Measurements from ENCODE around the gene BCAS3.

The BCAS3 gene

DNA sequence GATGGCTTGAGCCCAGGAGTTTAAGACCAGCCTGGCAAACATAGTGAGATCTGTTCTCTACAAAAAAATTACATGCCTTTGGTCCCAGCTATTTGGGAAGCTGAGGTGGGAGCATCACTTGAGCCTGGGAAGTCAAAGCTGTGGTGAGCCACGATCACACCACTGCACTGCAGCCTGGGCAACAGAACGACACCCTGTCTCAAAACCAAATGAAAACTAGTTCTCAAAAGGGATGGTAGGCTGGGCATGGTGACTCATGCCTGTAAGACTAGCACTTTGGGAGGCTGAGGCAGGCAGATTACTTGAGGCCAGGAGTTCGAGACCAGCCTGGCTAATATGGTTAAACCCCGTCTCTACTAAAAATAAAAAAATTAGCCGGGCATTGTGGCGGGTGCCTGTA, 46.5 kb upstream of the BCAS3 start:
- no peak for ATAC-seq
- TF ChIP-seq OSR1 (CRISPR knock-in tag; IDR thresholded peaks at IDR 0.05) = no peak
- TF ChIP-seq, protein P1, sequence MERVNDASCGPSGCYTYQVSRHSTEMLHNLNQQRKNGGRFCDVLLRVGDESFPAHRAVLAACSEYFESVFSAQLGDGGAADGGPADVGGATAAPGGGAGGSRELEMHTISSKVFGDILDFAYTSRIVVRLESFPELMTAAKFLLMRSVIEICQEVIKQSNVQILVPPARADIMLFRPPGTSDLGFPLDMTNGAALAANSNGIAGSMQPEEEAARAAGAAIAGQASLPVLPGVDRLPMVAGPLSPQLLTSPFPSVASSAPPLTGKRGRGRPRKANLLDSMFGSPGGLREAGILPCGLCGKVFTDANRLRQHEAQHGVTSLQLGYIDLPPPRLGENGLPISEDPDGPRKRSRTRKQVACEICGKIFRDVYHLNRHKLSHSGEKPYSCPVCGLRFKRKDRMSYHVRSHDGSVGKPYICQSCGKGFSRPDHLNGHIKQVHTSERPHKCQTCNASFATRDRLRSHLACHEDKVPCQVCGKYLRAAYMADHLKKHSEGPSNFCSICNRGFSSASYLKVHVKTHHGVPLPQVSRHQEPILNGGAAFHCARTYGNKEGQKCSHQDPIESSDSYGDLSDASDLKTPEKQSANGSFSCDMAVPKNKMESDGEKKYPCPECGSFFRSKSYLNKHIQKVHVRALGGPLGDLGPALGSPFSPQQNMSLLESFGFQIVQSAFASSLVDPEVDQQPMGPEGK (CRISPR knock-in tag; IDR thresholded peaks at IDR 0.05; ENCODE audit: borderline replicate concordance) = no peak
- no peak for TF ChIP-seq BACH2 (CRISPR knock-in tag; IDR thresholded peaks at IDR 0.05; ENCODE audit: borderline replicate concordance)
- no peak for TF ChIP-seq ZNF8 (CRISPR knock-in tag; IDR thresholded peaks at IDR 0.05)
- TF ChIP-seq GLIS3 (CRISPR knock-in tag; IDR thresholded peaks at IDR 0.05) = no peak
- TF ChIP-seq CSDC2 (CRISPR knock-in tag; IDR thresholded peaks at IDR 0.05) = no peak
- no peak for TF ChIP-seq ESRRG (CRISPR knock-in tag; IDR thresholded peaks at IDR 0.05)
- TF ChIP-seq, protein P2, sequence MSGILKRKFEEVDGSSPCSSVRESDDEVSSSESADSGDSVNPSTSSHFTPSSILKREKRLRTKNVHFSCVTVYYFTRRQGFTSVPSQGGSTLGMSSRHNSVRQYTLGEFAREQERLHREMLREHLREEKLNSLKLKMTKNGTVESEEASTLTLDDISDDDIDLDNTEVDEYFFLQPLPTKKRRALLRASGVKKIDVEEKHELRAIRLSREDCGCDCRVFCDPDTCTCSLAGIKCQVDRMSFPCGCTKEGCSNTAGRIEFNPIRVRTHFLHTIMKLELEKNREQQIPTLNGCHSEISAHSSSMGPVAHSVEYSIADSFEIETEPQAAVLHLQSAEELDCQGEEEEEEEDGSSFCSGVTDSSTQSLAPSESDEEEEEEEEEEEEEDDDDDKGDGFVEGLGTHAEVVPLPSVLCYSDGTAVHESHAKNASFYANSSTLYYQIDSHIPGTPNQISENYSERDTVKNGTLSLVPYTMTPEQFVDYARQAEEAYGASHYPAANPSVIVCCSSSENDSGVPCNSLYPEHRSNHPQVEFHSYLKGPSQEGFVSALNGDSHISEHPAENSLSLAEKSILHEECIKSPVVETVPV (CRISPR knock-in tag; IDR thresholded peaks at IDR 0.05) = no peak
- no peak for TF ChIP-seq ZFP30 (CRISPR knock-in tag; IDR thresholded peaks at IDR 0.05)
- no peak for TF ChIP-seq TOX (CRISPR knock-in tag; IDR thresholded peaks at IDR 0.05; ENCODE audit: borderline replicate concordance)
- no peak for TF ChIP-seq ZC3H10 (CRISPR knock-in tag; IDR thresholded peaks at IDR 0.05)
- TF ChIP-seq RARB (CRISPR knock-in tag; IDR thresholded peaks at IDR 0.05) = no peak
- no peak for TF ChIP-seq ARNTL (CRISPR knock-in tag; IDR thresholded peaks at IDR 0.05; ENCODE audit: borderline replicate concordance, low read depth)
- TF ChIP-seq ZFP3 (CRISPR knock-in tag; IDR thresholded peaks at IDR 0.05) = no peak
- no peak for TF ChIP-seq SNAI2 (CRISPR knock-in tag; IDR thresholded peaks at IDR 0.05)

DNA sequence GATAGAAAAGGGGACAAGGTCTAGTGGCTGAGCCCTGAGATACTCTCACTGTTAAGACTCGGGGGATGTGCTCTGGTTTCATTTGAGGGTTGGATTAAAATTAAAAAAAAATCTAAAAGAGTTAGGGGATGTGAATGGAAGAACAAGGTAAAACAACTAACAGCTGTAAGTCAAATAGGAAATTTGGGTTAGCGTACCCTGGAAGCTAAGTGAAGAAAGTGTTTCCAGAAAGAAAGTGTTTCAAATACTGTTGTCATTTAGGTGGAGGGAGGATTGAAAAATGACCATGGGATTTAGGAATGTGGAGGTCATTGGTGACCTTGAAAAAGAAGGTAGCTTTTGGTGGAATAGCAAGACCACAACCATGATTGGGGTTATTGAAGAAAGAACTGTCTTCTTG, 40.0 kb upstream of the BCAS3 start:
- no peak for TF ChIP-seq CREB5 (CRISPR knock-in tag; IDR thresholded peaks at IDR 0.05; ENCODE audit: low read depth)
- no peak for TF ChIP-seq ISL1 (CRISPR knock-in tag; IDR thresholded peaks at IDR 0.05)
- TF ChIP-seq ESRRG (CRISPR knock-in tag; IDR thresholded peaks at IDR 0.05) = no peak
- TF ChIP-seq GLIS3 (CRISPR knock-in tag; IDR thresholded peaks at IDR 0.05) = no peak
- no peak for TF ChIP-seq ZNF565 (CRISPR knock-in tag; conservative IDR thresholded peaks at IDR 0.05; ENCODE audit: low read depth)
- TF ChIP-seq ZC3H10 (CRISPR knock-in tag; IDR thresholded peaks at IDR 0.05) = no peak
- TF ChIP-seq TCF4 (CRISPR knock-in tag; IDR thresholded peaks at IDR 0.05; ENCODE audit: borderline replicate concordance) = no peak
- TF ChIP-seq, protein P3, sequence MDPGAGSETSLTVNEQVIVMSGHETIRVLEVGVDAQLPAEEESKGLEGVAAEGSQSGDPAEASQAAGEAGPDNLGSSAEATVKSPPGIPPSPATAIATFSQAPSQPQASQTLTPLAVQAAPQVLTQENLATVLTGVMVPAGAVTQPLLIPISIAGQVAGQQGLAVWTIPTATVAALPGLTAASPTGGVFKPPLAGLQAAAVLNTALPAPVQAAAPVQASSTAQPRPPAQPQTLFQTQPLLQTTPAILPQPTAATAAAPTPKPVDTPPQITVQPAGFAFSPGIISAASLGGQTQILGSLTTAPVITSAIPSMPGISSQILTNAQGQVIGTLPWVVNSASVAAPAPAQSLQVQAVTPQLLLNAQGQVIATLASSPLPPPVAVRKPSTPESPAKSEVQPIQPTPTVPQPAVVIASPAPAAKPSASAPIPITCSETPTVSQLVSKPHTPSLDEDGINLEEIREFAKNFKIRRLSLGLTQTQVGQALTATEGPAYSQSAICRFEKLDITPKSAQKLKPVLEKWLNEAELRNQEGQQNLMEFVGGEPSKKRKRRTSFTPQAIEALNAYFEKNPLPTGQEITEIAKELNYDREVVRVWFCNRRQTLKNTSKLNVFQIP (CRISPR knock-in tag; IDR thresholded peaks at IDR 0.05; ENCODE audit: borderline replicate concordance, low read depth) = no peak
- no peak for TF ChIP-seq TSHZ2 (CRISPR knock-in tag; IDR thresholded peaks at IDR 0.05)
- TF ChIP-seq ZFP30 (CRISPR knock-in tag; IDR thresholded peaks at IDR 0.05) = no peak
- TF ChIP-seq RARB (CRISPR knock-in tag; IDR thresholded peaks at IDR 0.05) = no peak
- TF ChIP-seq, protein P1 (CRISPR knock-in tag; IDR thresholded peaks at IDR 0.05; ENCODE audit: borderline replicate concordance) = no peak
- no peak for TF ChIP-seq PPARA (CRISPR knock-in tag; IDR thresholded peaks at IDR 0.05; ENCODE audit: borderline replicate concordance)
- TF ChIP-seq ZNF70 (CRISPR knock-in tag; IDR thresholded peaks at IDR 0.05) = no peak
- no peak for TF ChIP-seq ARNTL (CRISPR knock-in tag; IDR thresholded peaks at IDR 0.05; ENCODE audit: borderline replicate concordance, low read depth)
- TF ChIP-seq BACH2 (CRISPR knock-in tag; IDR thresholded peaks at IDR 0.05; ENCODE audit: borderline replicate concordance) = no peak
- TF ChIP-seq ZNF8 (CRISPR knock-in tag; IDR thresholded peaks at IDR 0.05) = no peak
- ATAC-seq = no peak
